GM12892 (cell line): ENCODE results near the gene CAMKK1.

ENCODE experiments used
- POLR2A ChIP-seq: IDR thresholded peaks from 2 replicates; pipeline ENCODE4 v1.6.1; 2011; ENCODE audit warnings: low read depth, low read length, control low read depth
- POLR2AphosphoS5 ChIP-seq: IDR thresholded peaks from 2 replicates; pipeline ENCODE4 v1.6.1; 2011; ENCODE audit warnings: low read depth, low read length, control low read depth

DNA sequence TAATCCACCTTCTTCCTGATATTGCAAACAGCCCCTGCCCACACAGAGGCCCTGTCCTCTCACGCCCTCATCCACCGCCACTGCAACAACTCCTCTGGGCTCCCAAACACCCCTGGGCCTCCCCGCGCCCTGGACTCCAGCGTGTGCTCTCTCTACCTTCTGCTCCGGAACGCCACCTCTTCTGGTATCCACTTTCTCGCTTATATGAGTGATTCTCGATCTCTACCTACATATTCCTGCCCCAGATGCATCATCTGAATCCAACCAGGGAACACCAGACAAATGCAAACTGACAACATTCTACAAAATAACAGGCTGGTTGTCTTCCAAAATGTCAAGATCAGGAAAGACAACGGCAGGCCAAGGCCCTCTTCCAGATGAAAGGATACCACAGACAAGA is 19.0 kb downstream of the CAMKK1 start:
- TF ChIP-seq POLR2AphosphoS5 = no peak
- TF ChIP-seq POLR2A = no peak
